ENCODE data around the gene CLDN9. TPM values are rescaled to one million over a fixed set of nuclear protein-coding genes. Genes with fewer than 3 reads are reported as not detected.
A peak's percentile ranks its signal among the peaks of the same experiment; 100 is the strongest.

The CLDN9 gene
- total and polyA plus RNA-seq, 9 of the 15 experiments (the other 6 are each of a cell fraction or from before 2014, with no cell fraction given): 0.12 to 0.44 (median 0.22) TPM; not detected in 4

- TF ChIP-seq CHCHD3 (CRISPR knock-in tag; IDR thresholded peaks at IDR 0.05) (no peak), ZKSCAN1 (IDR thresholded peaks at IDR 0.05; ENCODE audit: low read depth, low read length) (no peak), BRF2 (IDR thresholded peaks at IDR 0.05; ENCODE audit: borderline replicate concordance, insufficient read depth, insufficient read length) (no peak), ZNF3 (CRISPR knock-in tag; IDR thresholded peaks at IDR 0.05) (no peak), ZNF778 (CRISPR knock-in tag; IDR thresholded peaks at IDR 0.05) (no peak), SUPT5H (IDR thresholded peaks at IDR 0.05) (peak; percentile 47; the same call in 1 of the 2 replicates), JUN (IDR thresholded peaks at IDR 0.05; ENCODE audit: borderline replicate concordance, low read depth, low read length) (no peak), JUN (CRISPR knock-in tag; IDR thresholded peaks at IDR 0.05; ENCODE audit: borderline replicate concordance) (no peak), ZKSCAN8 (CRISPR knock-in tag; IDR thresholded peaks at IDR 0.05) (no peak), RB1 (IDR thresholded peaks at IDR 0.05; ENCODE audit: low read depth) (peak; percentile 99), ATF1 (CRISPR knock-in tag; IDR thresholded peaks at IDR 0.05) (no peak), ATF1 (tag; IDR thresholded peaks at IDR 0.05) (peak; percentile 49; the same call in 1 of the 2 replicates), FOXJ3 (CRISPR knock-in tag; IDR thresholded peaks at IDR 0.05) (no peak), NFIC (IDR thresholded peaks at IDR 0.05) (no peak), POLR2B (IDR thresholded peaks at IDR 0.05; ENCODE audit: low read depth, partially characterized antibody) (no peak), BRD4 (IDR thresholded peaks at IDR 0.05) (no peak), NFATC3 (IDR thresholded peaks at IDR 0.05) (no peak), MTA2 (IDR thresholded peaks at IDR 0.05; ENCODE audit: low read depth) (no peak), PHF21A (IDR thresholded peaks at IDR 0.05; ENCODE audit: borderline replicate concordance, low read depth) (no peak), MBD2 (IDR thresholded peaks at IDR 0.05; ENCODE audit: borderline replicate concordance, low read depth) (no peak), PTTG1 (tag; IDR thresholded peaks at IDR 0.05; ENCODE audit: low read depth) (no peak), SRSF7 (optimal IDR thresholded peaks at IDR 0.05; ENCODE audit: low read depth, low read length) (no peak), JUND (IDR thresholded peaks at IDR 0.05; ENCODE audit: borderline replicate concordance, low read depth, low read length) (peak; percentile 56; the same call in 1 of the 2 replicates), JUND (tag; IDR thresholded peaks at IDR 0.05; ENCODE audit: borderline replicate concordance, low read depth, low read length) (peak; percentile 22; the same call in 1 of the 3 replicates), ZNF780A (CRISPR knock-in tag; IDR thresholded peaks at IDR 0.05) (no peak), ZNF764 (CRISPR knock-in tag; IDR thresholded peaks at IDR 0.05; ENCODE audit: low read depth) (no peak), CTBP1 (IDR thresholded peaks at IDR 0.05; ENCODE audit: borderline replicate concordance) (peak; percentile 91), BCOR (IDR thresholded peaks at IDR 0.05) (peak; percentile 71), ZBTB9 (CRISPR knock-in tag; IDR thresholded peaks at IDR 0.05) (no peak), POLR3G (IDR thresholded peaks at IDR 0.05; ENCODE audit: extremely low read depth, insufficient read length, insufficient replicate concordance) (no peak)
- TF ChIP-seq, protein P1, sequence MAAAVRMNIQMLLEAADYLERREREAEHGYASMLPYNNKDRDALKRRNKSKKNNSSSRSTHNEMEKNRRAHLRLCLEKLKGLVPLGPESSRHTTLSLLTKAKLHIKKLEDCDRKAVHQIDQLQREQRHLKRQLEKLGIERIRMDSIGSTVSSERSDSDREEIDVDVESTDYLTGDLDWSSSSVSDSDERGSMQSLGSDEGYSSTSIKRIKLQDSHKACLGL (CRISPR knock-in tag; IDR thresholded peaks at IDR 0.05; ENCODE audit: borderline replicate concordance, poor library complexity, severe bottlenecking): no peak
Measured at GRCh38 chr16:2983706-2984136, 29.0 kb upstream of the CLDN9 start (continued).
